C4-2B (cell line): ENCODE data around the gene GAGE12G.
"Not testable (repeated sequence)": the region's sequence is repeated elsewhere in the genome, so short reads cannot be mapped to it uniquely, and the experiment has no call there.

Source experiments
- ZFX ChIP-seq: fragments of 450-650 bp; IDR thresholded peaks from 2 replicates; pipeline ENCODE4 v1.6.1; 2017
- TF ChIP-seq, protein P1 (sequence below): fragments of 450-650 bp; conservative IDR thresholded peaks from 2 replicates; pipeline ENCODE4 v1.5.1; 2017; ENCODE audit warnings: mild to moderate bottlenecking

DNA sequence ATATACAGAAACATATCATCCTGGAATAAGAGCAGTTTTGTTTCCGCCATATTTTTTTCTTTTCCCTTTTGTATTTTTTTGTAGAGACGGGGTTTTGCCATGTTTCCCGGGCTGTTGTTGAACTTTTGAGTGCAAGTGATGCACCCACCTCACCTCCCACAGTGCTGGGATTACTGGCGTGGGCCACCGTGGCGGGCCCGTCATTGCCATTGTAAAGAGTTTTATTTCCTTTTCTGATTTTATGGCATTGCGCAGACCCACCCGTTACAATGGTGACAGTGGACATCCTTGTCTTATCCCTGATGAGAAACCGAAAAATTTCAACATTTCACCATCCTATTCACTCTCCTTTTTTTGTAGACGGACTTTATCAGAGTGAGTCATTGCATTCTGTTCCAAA lies 1.5 kb upstream of the GAGE12G start:
- TF ChIP-seq, protein P1, sequence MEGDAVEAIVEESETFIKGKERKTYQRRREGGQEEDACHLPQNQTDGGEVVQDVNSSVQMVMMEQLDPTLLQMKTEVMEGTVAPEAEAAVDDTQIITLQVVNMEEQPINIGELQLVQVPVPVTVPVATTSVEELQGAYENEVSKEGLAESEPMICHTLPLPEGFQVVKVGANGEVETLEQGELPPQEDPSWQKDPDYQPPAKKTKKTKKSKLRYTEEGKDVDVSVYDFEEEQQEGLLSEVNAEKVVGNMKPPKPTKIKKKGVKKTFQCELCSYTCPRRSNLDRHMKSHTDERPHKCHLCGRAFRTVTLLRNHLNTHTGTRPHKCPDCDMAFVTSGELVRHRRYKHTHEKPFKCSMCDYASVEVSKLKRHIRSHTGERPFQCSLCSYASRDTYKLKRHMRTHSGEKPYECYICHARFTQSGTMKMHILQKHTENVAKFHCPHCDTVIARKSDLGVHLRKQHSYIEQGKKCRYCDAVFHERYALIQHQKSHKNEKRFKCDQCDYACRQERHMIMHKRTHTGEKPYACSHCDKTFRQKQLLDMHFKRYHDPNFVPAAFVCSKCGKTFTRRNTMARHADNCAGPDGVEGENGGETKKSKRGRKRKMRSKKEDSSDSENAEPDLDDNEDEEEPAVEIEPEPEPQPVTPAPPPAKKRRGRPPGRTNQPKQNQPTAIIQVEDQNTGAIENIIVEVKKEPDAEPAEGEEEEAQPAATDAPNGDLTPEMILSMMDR, result not testable (repeated sequence)
- not testable (repeated sequence) for TF ChIP-seq ZFX
